Measurements from ENCODE around the gene DKK3.

GRCh38 chr11:12024254-12024926 is 16.0 kb upstream of the DKK3 start:
- TF ChIP-seq POLR2A (IDR thresholded peaks at IDR 0.05; ENCODE audit: low read length) (no peak), GATA1 (IDR thresholded peaks at IDR 0.05; ENCODE audit: low read depth, low read length) (no peak)
